Heart left ventricle (tissue), 16 donors: Measurements from ENCODE around the gene PKD1. TPM values are rescaled to one million over a fixed set of nuclear protein-coding genes. Genes with fewer than 3 reads are reported as not detected.

Experiments used
- ATAC-seq, 4 donors: fragments of 200-7000 bp; cut with Tn5 transposase; one replicate each; pipeline ENCODE4 v1.9.1; 2020 to 2022; ENCODE audit warnings: moderate library complexity in 4 of 4, mild to moderate bottlenecking in 3 of 4, moderate number of reproducible peaks in 1 of 4
- DNase-seq, 5 donors: peaks; one replicate each; pipeline ENCODE4 v3.0.0-alpha.2; 2020
- H3K27ac ChIP-seq, 12 donors: fragments of 200-600 bp; sonication (generic) in 4 of 12; one replicate each; pipeline versions ENCODE4 v1.5.0 to v1.8.0; 2016 to 2022; ENCODE audit warnings: mild to moderate bottlenecking in 2 of 12
- H3K27me3 ChIP-seq, 9 donors: fragments of 200-600 bp; sonication (generic) in 2 of 9; one replicate each; pipeline versions ENCODE4 v1.5.1 to v1.8.0; 2016 to 2022; ENCODE audit warnings: mild to moderate bottlenecking in 3 of 9
- H3K36me3 ChIP-seq, 9 donors: fragments of 200-600 bp; sonication (generic) in 2 of 9; one replicate each; pipeline versions ENCODE4 v1.5.0 to v1.8.0; 2018 to 2022; ENCODE audit warnings: mild to moderate bottlenecking in 2 of 9
- H3K4me1 ChIP-seq, 12 donors: fragments of 200-600 bp; sonication (generic) in 4 of 12; one replicate each; pipeline versions ENCODE4 v1.5.0 to v1.8.0; 2016 to 2022; ENCODE audit warnings: mild to moderate bottlenecking in 3 of 12
- H3K4me3 ChIP-seq, 12 donors: fragments of 200-600 bp; sonication (generic) in 4 of 12; one replicate each; pipeline versions ENCODE4 v1.5.0 to v1.8.0; 2017 to 2022; ENCODE audit warnings: mild to moderate bottlenecking in 9 of 12, moderate library complexity in 4 of 12
- H3K9me3 ChIP-seq, 12 donors: fragments of 200-600 bp; sonication (generic) in 4 of 12; one replicate each; pipeline versions ENCODE4 v1.5.0 to v1.8.0; 2016 to 2022; ENCODE audit warnings: mild to moderate bottlenecking in 1 of 12
- POLR2A ChIP-seq, 2 donors: fragments of 450-650 bp; IDR thresholded peaks; one replicate each; pipeline ENCODE4 v1.6.1; 2017; ENCODE audit warnings: antibody characterized with exemption in 2 of 2, mild to moderate bottlenecking in 2 of 2, moderate library complexity in 2 of 2
- WGBS, 4 donors: extraction: QIAGEN DNeasy Blood & Tissue Kit in 2 of 4; methylation state at CpG; one replicate each; pipeline versions ENCODE4 v1.1.5 to v1.1.7; 2013 to 2018; 5-methylcytosine and 5-hydroxymethylcytosine counted together
- intact Hi-C, 10 donors: fragments of 100-400 bp; cut with DNase I; formaldehyde crosslinking; loops; one replicate each; pipeline versions ENCODE4 v1.11.1 to v1.14.2; 2022
- polyA plus RNA-seq, 2 donors: library from polyadenylated mRNA; stranded (reverse); fragments of 200-250 nt; gene quantifications; one replicate each; pipeline ENCODE4 v1.2.3, GENCODE V29; 2013
- total RNA-seq, 9 donors: library from RNA; depleted of rRNA in 2 of 9; stranded (reverse); fragments of >200 nt in 2 of 9; fragmentation: NEBNext Ultra II Directional in 3 of 9; extraction: Animal tissue kit (Norgen Biotek cat#: 25700) in 3 of 9; gene quantifications; one replicate each; pipeline versions ENCODE4 v1.1.0 to v1.2.4, GENCODE V29; 2016 to 2023
- TF ChIP-seq, protein P1 (sequence below), 12 donors: fragments of 200-600 bp; sonication (generic) in 4 of 12; IDR thresholded peaks; one replicate each; pipeline versions ENCODE4 v1.5.0 to v1.8.0; 2018 to 2022; ENCODE audit warnings: antibody characterized with exemption in 12 of 12, mild to moderate bottlenecking in 5 of 12
- donor health status: ischemic (EF 13 %, LVEDD 7.1; RV severe dilation, severe dysfunction).
- donor health status: healthy with polysubstance abuse.
- donor health status: DM: no; HTN: yes; CAD: no.
- donor health status: DM: no; HTN: no; CAD: no.
- donor health status: ischemic (EF 25% LVEDD 6.9; RV normal size, moderate dysfunction).
- donor health status: ischemic (EF 25% LVEDD 5.7; RV mildly dilated, moderate dysfunction).
- donor health status: healthy.
- donor health status: DM: yes; HTN: yes; CAD: no.
- donor health status: ischemic (EF 35%, LVEDD 5.7; RV mildly dilated, moderate dysfunction).
- donor health status: nonischemic (EF 11% LVEDD 7.7; RV severe dilation, severe dysfunction).
- donor health status: DM: yes; HTN: yes; CAD: no.
- donor health status: PGD.
- donor health status: ischemic (EF 29% LVEDD 5.4; RV normal size, mild dysfunction).
- donor health status: nonischemic (EF 23%, LVEDD 6.1; RV moderate dilation, normal function).

PKD1 gene
- total and polyA plus RNA-seq, 11 donors, result 64.9 to 441 (median 105) TPM

DNA sequence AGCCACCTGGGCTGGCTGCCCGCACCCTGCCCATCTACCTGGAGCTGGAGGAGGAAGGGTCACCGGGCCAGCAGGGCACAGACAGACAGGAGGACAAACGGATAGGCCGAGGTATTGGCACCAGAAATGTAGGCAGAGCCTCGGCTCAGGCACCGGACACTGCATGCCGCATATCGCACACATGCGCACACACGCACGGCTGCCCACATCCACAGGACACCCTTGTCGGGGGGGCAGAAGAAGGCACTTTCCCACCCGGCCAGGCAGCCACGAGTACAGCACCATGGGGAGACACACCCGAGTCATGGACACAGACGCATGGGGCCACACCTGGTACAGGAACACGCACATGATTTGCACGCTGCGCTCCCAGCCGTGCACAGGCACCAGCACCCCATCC, 46.3 kb upstream of the PKD1 start:
- H3K27me3 ChIP-seq, result no peaks in the 10 kb centered on the region
- H3K4me1 ChIP-seq, result no peaks in the 10 kb centered on the region
- intact Hi-C loops, result no loop called here
- no peak overlapping the region for H3K27ac ChIP-seq
- no peak overlapping the region for H3K4me3 ChIP-seq
- DNase-seq, result no peak
- H3K36me3 ChIP-seq, result peaks cover 0 to 13% (median 8%) of the 10 kb centered on the region in 9 donors
- 86 to 94% (median 92%) methylated on average over 6 to 20 of the region's 20 CpGs for WGBS, 4 donors
- TF ChIP-seq, protein P1, sequence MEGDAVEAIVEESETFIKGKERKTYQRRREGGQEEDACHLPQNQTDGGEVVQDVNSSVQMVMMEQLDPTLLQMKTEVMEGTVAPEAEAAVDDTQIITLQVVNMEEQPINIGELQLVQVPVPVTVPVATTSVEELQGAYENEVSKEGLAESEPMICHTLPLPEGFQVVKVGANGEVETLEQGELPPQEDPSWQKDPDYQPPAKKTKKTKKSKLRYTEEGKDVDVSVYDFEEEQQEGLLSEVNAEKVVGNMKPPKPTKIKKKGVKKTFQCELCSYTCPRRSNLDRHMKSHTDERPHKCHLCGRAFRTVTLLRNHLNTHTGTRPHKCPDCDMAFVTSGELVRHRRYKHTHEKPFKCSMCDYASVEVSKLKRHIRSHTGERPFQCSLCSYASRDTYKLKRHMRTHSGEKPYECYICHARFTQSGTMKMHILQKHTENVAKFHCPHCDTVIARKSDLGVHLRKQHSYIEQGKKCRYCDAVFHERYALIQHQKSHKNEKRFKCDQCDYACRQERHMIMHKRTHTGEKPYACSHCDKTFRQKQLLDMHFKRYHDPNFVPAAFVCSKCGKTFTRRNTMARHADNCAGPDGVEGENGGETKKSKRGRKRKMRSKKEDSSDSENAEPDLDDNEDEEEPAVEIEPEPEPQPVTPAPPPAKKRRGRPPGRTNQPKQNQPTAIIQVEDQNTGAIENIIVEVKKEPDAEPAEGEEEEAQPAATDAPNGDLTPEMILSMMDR (IDR thresholded peaks at IDR 0.05), result no peak
- TF ChIP-seq POLR2A (IDR thresholded peaks at IDR 0.05), result no peak
- no peak for ATAC-seq
- no peaks in the 10 kb centered on the region for H3K9me3 ChIP-seq

DNA sequence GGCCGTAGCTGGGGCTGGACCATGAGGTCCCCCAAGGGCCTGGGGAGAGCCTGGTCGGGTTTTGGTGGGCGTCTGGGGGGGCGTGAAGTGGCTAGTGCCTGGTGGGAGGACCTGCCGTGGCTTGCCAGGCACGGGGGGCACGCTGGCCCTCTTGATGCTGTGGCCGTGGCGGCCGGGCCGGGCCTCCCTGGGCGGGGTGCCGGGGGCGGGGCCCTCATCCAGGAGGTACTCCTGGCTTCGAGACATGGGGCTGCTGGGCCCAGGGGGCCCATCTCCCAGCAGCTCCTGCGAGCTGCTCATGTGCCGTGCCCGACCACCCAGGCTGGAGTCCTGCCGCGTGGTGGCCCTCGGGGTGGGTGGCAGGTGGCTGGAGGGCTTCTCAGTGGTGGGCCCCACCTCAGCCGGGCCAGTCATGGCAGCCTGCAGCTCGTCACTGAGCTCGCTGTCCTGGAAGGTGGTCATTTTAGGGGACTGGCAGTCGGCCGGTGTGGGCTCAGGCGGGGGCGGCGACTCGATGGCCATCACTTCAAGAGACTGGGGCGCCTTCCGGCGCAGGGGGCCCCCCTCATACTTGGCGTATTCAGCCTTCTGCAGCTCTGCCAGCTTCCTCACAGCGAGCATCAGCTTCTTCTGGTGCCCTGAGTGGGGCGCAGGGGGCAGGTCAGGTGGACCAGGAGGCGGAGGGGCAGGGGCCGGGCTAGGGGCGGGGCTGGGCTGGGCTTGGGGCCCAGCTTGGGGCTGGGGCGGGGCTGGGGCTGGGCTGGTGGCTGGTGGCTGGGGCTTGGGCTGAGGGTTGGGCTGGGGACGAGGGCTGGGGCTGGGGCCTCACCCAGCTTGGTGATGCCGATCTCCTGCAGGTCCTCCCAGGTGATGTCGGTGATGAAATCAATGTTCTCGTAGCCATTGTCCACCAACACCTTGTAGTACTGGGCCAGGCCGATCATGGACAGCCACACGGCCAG, 45.5 kb upstream of the PKD1 start:
- H3K4me1 ChIP-seq, result no peaks in the 10 kb centered on the region
- no peaks in the 10 kb centered on the region for H3K9me3 ChIP-seq
- intact Hi-C loops, result no loop called here
- DNase-seq, result no peak
- no peak overlapping the region for H3K27ac ChIP-seq
- no peak for ATAC-seq
- H3K36me3 ChIP-seq, result peaks cover 0 to 20% (median 13%) of the 10 kb centered on the region in 9 donors
- 84 to 93% (median 88%) methylated on average over 20 to 46 of the region's 46 CpGs for WGBS, 4 donors
- no peak overlapping the region for H3K4me3 ChIP-seq
- H3K27me3 ChIP-seq, result no peaks in the 10 kb centered on the region
- TF ChIP-seq, protein P1 (IDR thresholded peaks at IDR 0.05), result no peak
- no peak for TF ChIP-seq POLR2A (IDR thresholded peaks at IDR 0.05)

DNA sequence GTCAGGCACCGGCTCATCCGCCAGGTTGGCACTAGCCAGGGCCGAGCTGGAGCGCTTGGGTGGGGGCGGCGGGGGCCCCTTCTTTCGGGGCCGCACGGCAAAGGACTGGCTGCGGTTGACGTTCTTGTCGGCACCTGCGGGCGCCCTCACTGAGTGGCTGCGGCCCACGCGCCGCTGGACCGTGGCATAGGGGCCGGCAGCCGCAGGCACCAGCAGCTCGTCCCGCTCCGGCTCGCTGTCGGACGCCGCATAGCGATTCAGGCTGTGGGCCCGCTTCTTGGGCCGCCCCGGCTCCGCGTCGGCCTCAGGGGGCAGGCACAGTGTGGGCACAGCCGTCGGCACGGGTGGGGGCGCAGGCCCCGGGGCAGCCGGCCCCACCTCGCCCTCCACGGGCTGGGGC, 44.8 kb upstream of the PKD1 start:
- Histone ChIP-seq H3K27ac (no peak overlapping the region), H3K9me3 (no peaks in the 10 kb centered on the region), H3K27me3 (no peaks in the 10 kb centered on the region), H3K4me3 (no peak overlapping the region), H3K4me1 (no peaks in the 10 kb centered on the region), H3K36me3 (peaks cover 0 to 28% (median 21%) of the 10 kb centered on the region in 9 donors)
- ATAC-seq (no peak), DNase-seq (no peak)
- intact Hi-C loops, result no loop called here
- no peak for TF ChIP-seq POLR2A (IDR thresholded peaks at IDR 0.05)
- TF ChIP-seq, protein P1 (IDR thresholded peaks at IDR 0.05), result no peak
- 94 to 96% (median 96%) methylated on average over 29 to 43 of the region's 43 CpGs for WGBS, 4 donors

DNA sequence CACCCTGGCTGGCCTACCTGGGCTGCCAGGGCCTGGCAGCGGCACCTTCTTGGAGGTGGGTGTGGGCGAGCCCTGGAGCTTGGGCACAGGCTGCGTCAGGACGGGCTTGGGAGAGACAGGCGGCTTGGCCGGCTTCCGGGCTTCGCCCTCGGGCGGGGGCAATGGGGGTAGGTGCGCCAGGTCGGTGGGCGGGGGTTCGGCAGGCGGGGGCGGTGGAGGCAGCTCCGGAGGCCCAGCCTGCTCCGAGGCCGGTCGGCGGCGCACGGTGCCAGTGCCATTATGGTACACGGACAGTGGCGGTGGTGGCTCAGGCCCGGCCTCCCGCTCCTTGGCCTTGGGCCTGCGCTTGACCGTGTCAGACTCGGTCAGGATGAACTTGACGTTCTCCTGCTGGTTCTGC, 43.9 kb upstream of the PKD1 start:
- DNase-seq, result no peak
- Histone ChIP-seq H3K4me1 (no peaks in the 10 kb centered on the region), H3K36me3 (peaks cover 0 to 37% (median 29%) of the 10 kb centered on the region in 9 donors), H3K27me3 (no peaks in the 10 kb centered on the region), H3K9me3 (no peaks in the 10 kb centered on the region), H3K27ac (no peak overlapping the region), H3K4me3 (no peak overlapping the region)
- ATAC-seq, result no peak
- WGBS, 4 donors, result 92 to 95% (median 93%) methylated on average over 13 to 31 of the region's 31 CpGs
- intact Hi-C loops, result no loop called here
- TF ChIP-seq POLR2A (IDR thresholded peaks at IDR 0.05), result no peak
- TF ChIP-seq, protein P1 (IDR thresholded peaks at IDR 0.05), result no peak
